ENCODE results near the gene LCN6.

The LCN6 gene

GRCh38 chr9:136759436-136760325, 11.4 kb upstream of the LCN6 start:
- Histone ChIP-seq H3K27me3 (peaks cover 44% of the 10 kb centered on the region), H3K36me3 (no peaks in the 10 kb centered on the region), H3K4me1 (ENCODE audit: control insufficient read depth in 1 of 2, insufficient read depth in 1 of 2, low read depth in 1 of 2, low read length in 1 of 2) (no peaks in the 10 kb centered on the region), H3K27ac (no peak overlapping the region), H3K9me3 (no peaks in the 10 kb centered on the region), H3K4me3 (ENCODE audit: low read depth in 1 of 2, low read length in 1 of 2) (no peak overlapping the region)
- TF ChIP-seq CTCF (IDR thresholded peaks at IDR 0.05): no peak

- TF ChIP-seq CTCF (IDR thresholded peaks at IDR 0.05): no peak
- Histone ChIP-seq H3K4me3 (ENCODE audit: low read depth in 1 of 2, low read length in 1 of 2) (no peak overlapping the region), H3K9me3 (no peaks in the 10 kb centered on the region), H3K4me1 (ENCODE audit: control insufficient read depth in 1 of 2, insufficient read depth in 1 of 2, low read depth in 1 of 2, low read length in 1 of 2) (no peaks in the 10 kb centered on the region), H3K27ac (no peak overlapping the region), H3K27me3 (peaks cover 47% of the 10 kb centered on the region), H3K36me3 (no peaks in the 10 kb centered on the region)
Measured at GRCh38 chr9:136759001-136759400, 10.7 kb upstream of the LCN6 start.

- Histone ChIP-seq H3K4me3 (ENCODE audit: low read depth in 1 of 2, low read length in 1 of 2) (no peak overlapping the region), H3K27ac (no peak overlapping the region), H3K27me3 (peaks cover 41% of the 10 kb centered on the region), H3K9me3 (no peaks in the 10 kb centered on the region), H3K4me1 (ENCODE audit: control insufficient read depth in 1 of 2, insufficient read depth in 1 of 2, low read depth in 1 of 2, low read length in 1 of 2) (no peaks in the 10 kb centered on the region), H3K36me3 (no peaks in the 10 kb centered on the region)
- no peak for TF ChIP-seq CTCF (IDR thresholded peaks at IDR 0.05)
Measured at GRCh38 chr9:136757751-136758140, 9.4 kb upstream of the LCN6 start.

GRCh38 chr9:136757328-136757727, 9.0 kb upstream of the LCN6 start:
- no peak for TF ChIP-seq CTCF (IDR thresholded peaks at IDR 0.05)
- Histone ChIP-seq H3K4me1 (ENCODE audit: control insufficient read depth in 1 of 2, insufficient read depth in 1 of 2, low read depth in 1 of 2, low read length in 1 of 2) (no peaks in the 10 kb centered on the region), H3K36me3 (no peaks in the 10 kb centered on the region), H3K27me3 (peaks cover 36% of the 10 kb centered on the region), H3K9me3 (no peaks in the 10 kb centered on the region), H3K27ac (no peak overlapping the region), H3K4me3 (ENCODE audit: low read depth in 1 of 2, low read length in 1 of 2) (no peak overlapping the region)

- Histone ChIP-seq H3K4me3 (ENCODE audit: low read depth in 1 of 2, low read length in 1 of 2) (no peak overlapping the region), H3K27ac (no peak overlapping the region), H3K4me1 (ENCODE audit: control insufficient read depth in 1 of 2, insufficient read depth in 1 of 2, low read depth in 1 of 2, low read length in 1 of 2) (no peaks in the 10 kb centered on the region), H3K9me3 (peaks cover 4% of the 10 kb centered on the region), H3K27me3 (peaks cover 32% of the 10 kb centered on the region), H3K36me3 (no peaks in the 10 kb centered on the region)
- TF ChIP-seq CTCF (IDR thresholded peaks at IDR 0.05): no peak
Measured at GRCh38 chr9:136756836-136757235, 8.5 kb upstream of the LCN6 start.

All from neutrophil (primary cell).